ENCODE measurements around the gene KASH5.

KASH5 gene

GRCh38 chr19:49387936-49388372 is at the start of gene KASH5:
Gene KASH5 (plus strand): TSS chr19:49388249. CDS start chr19:49390884, 2,635 bp downstream.
- DNase-seq (ENCODE audit: low spot score): peak; percentile 53

GRCh38 chr19:49338691-49339300 is 49.3 kb upstream of the KASH5 start:
- no peak for DNase-seq (ENCODE audit: low spot score)

- no peak for DNase-seq (ENCODE audit: low spot score)
Measured at GRCh38 chr19:49339301-49340068, 48.6 kb upstream of the KASH5 start.

- DNase-seq (ENCODE audit: low spot score): no peak
Measured at GRCh38 chr19:49340069-49340864, 47.8 kb upstream of the KASH5 start.

- DNase-seq (ENCODE audit: low spot score): no peak
Measured at GRCh38 chr19:49340865-49341718, 47.0 kb upstream of the KASH5 start.

- DNase-seq (ENCODE audit: low spot score): no peak
Measured at GRCh38 chr19:49342291-49342721, 45.7 kb upstream of the KASH5 start.

- DNase-seq (ENCODE audit: low spot score): no peak
Measured at GRCh38 chr19:49343123-49343522, 44.9 kb upstream of the KASH5 start.

GRCh38 chr19:49344505-49345423 is 43.3 kb upstream of the KASH5 start:
- DNase-seq (ENCODE audit: low spot score): no peak

- DNase-seq (ENCODE audit: low spot score): no peak
Measured at GRCh38 chr19:49347191-49347590, 40.9 kb upstream of the KASH5 start.

- no peak for DNase-seq (ENCODE audit: low spot score)
Measured at GRCh38 chr19:49347835-49348234, 40.2 kb upstream of the KASH5 start.

GRCh38 chr19:49348305-49349189 is 39.5 kb upstream of the KASH5 start:
- no peak for DNase-seq (ENCODE audit: low spot score)

GRCh38 chr19:49349567-49349966 is 38.5 kb upstream of the KASH5 start:
- DNase-seq (ENCODE audit: low spot score): no peak

GRCh38 chr19:49355909-49356353 is 32.1 kb upstream of the KASH5 start:
- no peak for DNase-seq (ENCODE audit: low spot score)

GRCh38 chr19:49356382-49356781 is 31.7 kb upstream of the KASH5 start:
- no peak for DNase-seq (ENCODE audit: low spot score)

- DNase-seq (ENCODE audit: low spot score): no peak
Measured at GRCh38 chr19:49357186-49357585, 30.9 kb upstream of the KASH5 start.

- no peak for DNase-seq (ENCODE audit: low spot score)
Measured at GRCh38 chr19:49359851-49360820, 27.9 kb upstream of the KASH5 start.

GRCh38 chr19:49361438-49362047 is 26.5 kb upstream of the KASH5 start:
- DNase-seq (ENCODE audit: low spot score): no peak
